Stimulated activated CD4-positive, alpha-beta T cell treated with anti-CD3 and anti-CD28 coated beads, TNF-alpha, amount 100 ng/mL, for 1 hour (primary cell): Measurements from ENCODE around the gene TRIM2.
"Not testable (repeated sequence)": the region's sequence is repeated elsewhere in the genome, so short reads cannot be mapped to it uniquely, and the experiment has no call there.

ENCODE experiments used
- DNase-seq, 3 donors: peaks; one replicate each; pipeline ENCODE4 v3.0.0-alpha.2; 2020; ENCODE audit warnings: low read depth in 3 of 3, low spot score in 1 of 3

The TRIM2 gene

DNA sequence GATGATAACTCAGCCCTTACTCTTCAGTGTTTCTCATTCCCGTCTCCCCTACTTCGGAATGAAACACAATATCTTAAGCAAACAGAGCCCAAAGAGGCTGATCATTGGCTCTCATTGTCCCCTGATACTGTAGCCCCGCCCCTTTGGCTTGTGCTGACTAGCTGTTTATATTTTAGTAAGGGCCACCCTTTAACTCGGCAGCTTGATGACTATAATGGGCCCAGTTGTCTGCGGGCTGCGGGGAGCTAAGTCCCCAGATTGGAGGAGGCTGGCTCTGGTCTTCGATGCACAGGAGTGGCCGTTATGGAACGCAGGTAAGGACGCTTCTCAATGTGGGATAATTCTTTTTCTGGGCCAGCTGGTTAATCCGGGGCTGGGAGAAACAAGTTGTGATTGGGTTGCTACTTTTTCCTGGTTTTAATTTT, at the start of gene TRIM2:
TRIM2 (plus strand) TSS at position 197 of the 425 bp plus-strand sequence; CDS start at position 285, 88 bp downstream.
- DNase-seq = no peak

DNA sequence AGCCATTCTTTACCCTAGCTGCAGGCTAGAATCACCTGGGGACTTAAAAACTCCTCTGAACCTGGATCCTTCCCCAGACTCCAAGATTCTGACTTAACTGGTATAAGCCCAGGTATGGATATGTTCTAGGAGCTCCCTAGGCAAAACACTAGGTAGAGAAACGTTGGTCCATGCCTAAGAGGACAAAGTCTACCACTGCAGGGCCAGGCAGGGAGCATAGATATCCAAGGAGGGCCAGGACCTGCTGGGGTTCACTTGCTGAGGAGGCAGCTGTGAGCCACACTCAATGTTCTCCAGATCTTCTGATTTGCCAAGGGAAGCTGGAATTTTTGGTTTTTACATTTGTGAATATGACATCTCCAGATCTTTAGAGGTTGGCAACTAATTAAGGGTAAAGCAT, 48.6 kb upstream of the TRIM2 start:
- no peak for DNase-seq

GRCh38 chr4:153156263-153156662, 48.0 kb upstream of the TRIM2 start:
- no peak for DNase-seq

GRCh38 chr4:153156721-153157120, 47.5 kb upstream of the TRIM2 start:
- no peak for DNase-seq

- DNase-seq = no peak
These were observed 45.2 kb upstream of the TRIM2 start for GRCh38 chr4:153159016-153159415.

- no peak for DNase-seq
These were observed 44.5 kb upstream of the TRIM2 start for GRCh38 chr4:153159728-153160221.

GRCh38 chr4:153160821-153161220, 43.4 kb upstream of the TRIM2 start:
- DNase-seq = no peak

GRCh38 chr4:153161226-153161963, 42.8 kb upstream of the TRIM2 start:
- no peak for DNase-seq

DNA sequence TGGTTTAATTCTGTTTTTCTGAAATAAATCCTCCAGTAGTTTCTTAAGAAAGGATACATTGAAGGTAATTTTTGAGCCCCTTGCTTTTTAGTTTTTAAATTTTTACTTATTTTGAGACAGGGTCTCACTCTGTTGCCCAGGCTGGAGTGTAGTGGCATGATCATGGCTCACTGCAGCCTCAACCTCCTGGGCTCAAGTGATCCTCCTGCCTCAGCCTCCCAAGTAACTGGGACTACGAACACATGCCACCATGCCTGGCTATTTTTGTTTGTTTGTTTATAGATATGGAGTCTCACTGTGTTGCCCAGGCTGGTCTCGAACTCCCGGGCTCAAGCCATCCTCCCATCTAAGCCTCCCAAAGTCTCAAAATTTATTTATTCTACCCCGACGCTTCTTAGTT, 39.0 kb upstream of the TRIM2 start:
- DNase-seq = not testable (repeated sequence)

GRCh38 chr4:153166716-153167501, 37.3 kb upstream of the TRIM2 start:
- no peak for DNase-seq

GRCh38 chr4:153169776-153170175, 34.5 kb upstream of the TRIM2 start:
- no peak for DNase-seq

DNA sequence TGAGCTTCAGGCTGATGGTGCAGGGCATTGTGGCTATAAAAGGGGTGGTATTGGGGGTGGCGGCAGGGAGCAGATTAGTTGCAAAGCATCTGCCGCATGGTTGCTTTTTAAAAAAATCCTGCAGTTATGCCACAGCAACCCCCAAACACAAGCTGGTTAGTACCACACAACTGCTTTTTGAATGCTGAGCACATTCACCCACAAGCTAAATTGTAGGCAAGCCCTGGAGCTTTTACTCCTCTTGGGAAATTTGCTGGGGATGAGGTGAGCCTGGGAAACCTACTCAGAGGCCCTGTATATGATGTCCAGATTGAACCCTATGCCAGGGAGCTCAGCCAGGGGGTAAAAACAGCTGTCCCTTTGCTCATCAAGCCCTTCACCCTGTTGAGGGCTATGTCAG, 33.8 kb upstream of the TRIM2 start:
- no peak for DNase-seq

DNA sequence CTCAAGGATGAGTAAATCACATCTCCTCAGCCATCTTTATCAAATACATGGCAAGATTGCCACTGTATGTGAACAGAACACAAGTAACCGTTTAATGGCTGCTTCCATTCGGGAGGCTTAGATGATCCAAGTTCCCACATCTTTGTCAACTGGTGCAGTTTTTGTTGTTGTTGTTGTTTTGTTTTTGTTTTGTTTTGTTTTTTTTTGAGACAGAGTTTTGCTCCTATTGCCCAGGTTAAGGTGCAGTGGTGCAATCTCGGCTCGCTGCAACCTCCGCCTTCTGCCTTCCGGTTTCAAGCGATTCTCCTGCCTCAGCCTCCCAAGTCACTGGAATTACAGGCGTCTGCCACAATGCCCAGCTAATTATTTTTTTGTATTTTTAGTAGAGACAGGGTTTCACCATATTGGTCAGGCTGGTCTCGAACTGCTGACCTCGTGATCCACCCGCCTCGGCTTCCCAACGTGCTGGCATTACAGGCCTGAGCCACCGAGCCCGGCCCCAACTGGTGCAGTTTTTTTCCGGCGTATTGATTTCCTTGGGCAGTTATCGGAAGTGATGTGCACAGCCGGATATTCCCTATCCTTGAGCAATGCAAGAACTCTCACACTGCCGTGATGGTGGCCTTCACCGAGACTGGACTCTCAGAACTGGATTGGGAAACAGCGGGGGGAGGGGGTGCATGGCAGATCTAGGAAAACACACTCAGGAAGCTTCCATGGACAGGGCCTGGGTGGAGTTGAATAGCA, 29.2 kb upstream of the TRIM2 start:
- no peak for DNase-seq

- no peak for DNase-seq
These were observed 27.3 kb upstream of the TRIM2 start for GRCh38 chr4:153176938-153177337.

GRCh38 chr4:153177841-153178240, 26.4 kb upstream of the TRIM2 start:
- no peak for DNase-seq

- no peak for DNase-seq
These were observed 25.1 kb upstream of the TRIM2 start for GRCh38 chr4:153179100-153179499.

DNA sequence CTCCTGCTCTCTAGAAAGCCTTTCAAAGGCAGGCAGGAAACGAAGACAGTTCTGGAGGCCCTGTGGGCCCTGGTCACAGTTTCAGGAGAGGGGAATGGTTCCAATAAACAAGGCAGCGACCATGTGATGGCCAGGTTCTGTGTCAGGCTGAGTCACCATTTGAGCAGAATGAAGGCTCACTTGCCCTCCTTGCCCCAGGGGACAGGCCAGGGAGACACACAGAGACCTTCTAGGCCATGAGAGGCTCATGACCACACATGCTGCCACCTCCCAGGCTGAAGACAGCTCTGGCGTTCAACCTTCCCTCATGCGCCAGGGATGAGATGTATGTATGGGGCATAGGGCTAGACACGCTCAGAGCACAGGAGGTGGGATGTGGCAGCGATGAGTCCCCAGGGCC, 22.9 kb upstream of the TRIM2 start:
- no peak for DNase-seq

DNA sequence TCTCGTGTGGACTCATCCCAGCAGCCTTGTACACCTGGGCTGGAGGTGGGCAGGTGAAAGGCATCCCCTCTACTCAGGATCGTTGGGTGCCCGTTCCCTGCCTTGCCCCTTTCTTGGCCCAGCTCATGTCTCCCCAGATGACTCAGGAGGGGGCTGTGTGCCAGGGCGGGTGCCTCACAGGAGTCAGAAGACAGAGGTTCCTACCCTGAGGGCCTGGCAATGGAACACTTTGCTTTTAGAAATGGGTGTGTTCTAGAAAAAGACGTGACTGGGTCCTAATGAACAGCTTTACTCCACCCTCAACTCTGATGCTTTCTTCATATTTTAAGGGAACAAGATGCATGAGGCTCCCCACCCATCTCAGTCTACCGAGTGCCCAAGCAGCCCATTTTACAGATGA, 22.5 kb upstream of the TRIM2 start:
- no peak for DNase-seq

DNA sequence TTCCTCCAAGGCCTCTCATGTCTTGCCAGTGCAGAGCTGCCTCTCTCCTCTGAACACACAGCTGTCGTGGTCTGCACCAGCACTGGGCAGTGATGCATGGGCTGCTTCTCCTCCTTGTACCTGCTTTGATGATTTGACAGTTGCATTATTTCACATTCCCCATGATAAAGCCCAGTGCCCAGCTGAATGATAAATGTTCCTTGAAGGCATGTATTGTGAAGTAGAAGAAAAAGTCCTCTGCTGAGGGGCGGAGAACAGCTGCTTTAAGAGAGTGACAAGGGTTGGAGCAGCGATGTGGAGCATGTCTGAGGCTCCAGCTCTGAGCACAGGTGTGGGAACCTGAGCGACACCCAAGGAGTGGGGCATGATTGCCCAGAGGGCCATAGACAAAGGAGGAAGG, 21.1 kb upstream of the TRIM2 start:
- DNase-seq = no peak

DNA sequence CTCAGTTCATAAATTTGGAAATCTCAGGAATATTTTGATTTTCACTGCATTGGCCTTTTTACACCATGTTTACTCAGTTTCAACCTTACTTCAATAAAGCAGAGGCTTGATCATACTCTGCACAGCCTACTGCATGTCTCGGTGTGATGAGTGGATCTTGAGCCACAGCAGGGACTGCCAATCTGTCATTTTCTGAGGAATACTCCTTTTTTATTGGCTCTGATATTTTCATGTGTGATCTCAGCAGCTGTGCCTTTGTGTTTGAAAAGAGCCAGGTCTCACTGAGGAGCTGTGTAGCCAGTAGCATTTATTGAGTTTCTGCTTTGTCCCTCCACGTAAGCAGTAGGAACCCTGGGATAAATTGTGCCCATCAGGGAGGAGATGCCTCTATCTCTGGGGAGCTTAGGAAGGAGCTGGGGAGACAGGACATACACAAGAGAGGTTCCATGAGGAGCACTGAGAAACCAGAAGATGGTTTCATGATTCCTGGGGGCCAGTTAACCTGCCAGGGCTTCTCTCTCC, 18.9 kb upstream of the TRIM2 start:
- no peak for DNase-seq

DNA sequence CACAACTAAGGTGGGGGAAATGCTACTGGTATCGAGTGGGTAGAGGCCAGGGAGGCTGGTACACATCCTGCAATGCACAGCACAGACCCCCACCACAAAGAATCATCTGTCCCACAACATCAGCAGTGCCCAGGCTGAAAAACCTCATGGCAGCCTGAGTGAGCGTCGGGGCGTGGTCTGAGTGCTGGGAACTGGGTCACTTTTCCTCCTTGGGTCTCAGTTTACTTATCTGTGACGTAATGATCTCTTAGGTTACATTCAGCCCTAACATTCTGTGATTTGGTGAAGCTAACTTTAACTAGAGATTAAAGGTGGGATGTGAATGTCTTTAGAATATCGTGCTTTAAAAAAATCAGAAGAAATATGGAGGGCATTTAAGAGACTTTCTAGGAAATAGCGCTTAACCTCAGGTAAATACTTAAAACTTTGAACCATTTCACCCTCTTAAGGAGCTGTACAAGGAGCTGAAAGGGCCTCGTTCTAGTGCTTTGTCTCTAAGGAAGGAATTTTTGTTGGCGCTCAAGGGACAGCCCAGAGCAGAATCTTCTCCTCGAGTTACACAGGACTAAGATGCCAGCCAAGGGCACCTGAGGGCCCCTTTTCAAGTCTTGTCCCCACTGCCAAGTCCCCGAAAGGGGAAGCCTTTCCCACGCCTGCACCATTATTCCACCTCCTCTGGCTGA, 18.1 kb upstream of the TRIM2 start:
- DNase-seq = no peak
